Lower lobe of right lung (tissue), 2 donors: ENCODE data around the gene NOVA1. TPM values are rescaled to one million over a fixed set of nuclear protein-coding genes. Genes with fewer than 3 reads are reported as not detected.

Source experiments
- ATAC-seq, 2 donors: fragments of 200-7000 bp; cut with Tn5 transposase; one replicate each; pipeline ENCODE4 v1.9.1; 2020 to 2022; ENCODE audit warnings: mild to moderate bottlenecking in 2 of 2, moderate library complexity in 2 of 2
- DNase-seq: peaks from one replicate; pipeline ENCODE4 v3.0.0-alpha.2; 2020
- H3K27ac ChIP-seq: fragments of 200-600 bp; one replicate; pipeline ENCODE4 v1.8.0; 2022
- H3K27me3 ChIP-seq: fragments of 200-600 bp; one replicate; pipeline ENCODE4 v1.8.0; 2022; ENCODE audit warnings: low read depth
- H3K36me3 ChIP-seq: fragments of 200-600 bp; one replicate; pipeline ENCODE4 v1.8.0; 2022; ENCODE audit warnings: mild to moderate bottlenecking
- H3K4me1 ChIP-seq: fragments of 200-600 bp; one replicate; pipeline ENCODE4 v1.8.0; 2022
- H3K4me3 ChIP-seq: fragments of 200-600 bp; one replicate; pipeline ENCODE4 v1.8.0; 2022; ENCODE audit warnings: mild to moderate bottlenecking
- H3K9me3 ChIP-seq: fragments of 200-600 bp; one replicate; pipeline ENCODE4 v1.8.0; 2022
- intact Hi-C: fragments of 100-400 bp; cut with DNase I; formaldehyde crosslinking; loops from one replicate; pipeline ENCODE4 v1.11.0; 2022
- total RNA-seq: library from RNA; stranded (reverse); fragmentation: NEBNext Ultra II Directional; extraction: Animal tissue kit (Norgen Biotek cat#: 25700); gene quantifications from one replicate; pipeline ENCODE4 v1.2.1, GENCODE V29; 2021
- TF ChIP-seq, protein P1 (sequence below): fragments of 200-600 bp; IDR thresholded peaks from one replicate; pipeline ENCODE4 v1.8.0; 2022; ENCODE audit warnings: antibody characterized with exemption, mild to moderate bottlenecking
- donor health status: DM: no; HTN: yes; CAD: no; lungs with severe emphysema.

NOVA1 gene
- total RNA-seq, 1 donor from 2014 or later, result 3.4 TPM

DNA sequence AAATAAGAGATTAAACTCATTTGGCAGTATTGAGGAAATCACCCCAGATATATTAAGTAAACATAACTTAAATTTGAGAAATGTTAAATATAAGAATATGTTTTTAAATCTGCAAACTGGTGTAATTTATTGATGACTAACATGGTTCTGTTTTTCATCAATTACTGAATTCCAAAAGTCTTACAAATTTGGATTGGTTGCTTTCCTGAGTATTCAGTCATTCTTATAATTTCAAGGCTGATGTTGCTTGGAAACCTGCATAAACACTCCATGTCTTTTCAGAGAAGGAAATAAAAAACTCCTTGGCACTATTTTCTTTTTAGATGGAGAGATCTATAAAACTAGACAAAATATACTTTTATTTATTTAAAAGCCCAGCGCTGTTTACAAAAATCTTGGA lies 71.7 kb downstream of the NOVA1 start:
- no peaks in the 10 kb centered on the region for H3K36me3 ChIP-seq
- no peak for ATAC-seq
- no peaks in the 10 kb centered on the region for H3K9me3 ChIP-seq
- intact Hi-C loops, result no loop called here
- no peak overlapping the region for H3K4me3 ChIP-seq
- H3K27ac ChIP-seq, result no peak overlapping the region
- no peaks in the 10 kb centered on the region for H3K4me1 ChIP-seq
- H3K27me3 ChIP-seq, result no peaks in the 10 kb centered on the region
- TF ChIP-seq, protein P1, sequence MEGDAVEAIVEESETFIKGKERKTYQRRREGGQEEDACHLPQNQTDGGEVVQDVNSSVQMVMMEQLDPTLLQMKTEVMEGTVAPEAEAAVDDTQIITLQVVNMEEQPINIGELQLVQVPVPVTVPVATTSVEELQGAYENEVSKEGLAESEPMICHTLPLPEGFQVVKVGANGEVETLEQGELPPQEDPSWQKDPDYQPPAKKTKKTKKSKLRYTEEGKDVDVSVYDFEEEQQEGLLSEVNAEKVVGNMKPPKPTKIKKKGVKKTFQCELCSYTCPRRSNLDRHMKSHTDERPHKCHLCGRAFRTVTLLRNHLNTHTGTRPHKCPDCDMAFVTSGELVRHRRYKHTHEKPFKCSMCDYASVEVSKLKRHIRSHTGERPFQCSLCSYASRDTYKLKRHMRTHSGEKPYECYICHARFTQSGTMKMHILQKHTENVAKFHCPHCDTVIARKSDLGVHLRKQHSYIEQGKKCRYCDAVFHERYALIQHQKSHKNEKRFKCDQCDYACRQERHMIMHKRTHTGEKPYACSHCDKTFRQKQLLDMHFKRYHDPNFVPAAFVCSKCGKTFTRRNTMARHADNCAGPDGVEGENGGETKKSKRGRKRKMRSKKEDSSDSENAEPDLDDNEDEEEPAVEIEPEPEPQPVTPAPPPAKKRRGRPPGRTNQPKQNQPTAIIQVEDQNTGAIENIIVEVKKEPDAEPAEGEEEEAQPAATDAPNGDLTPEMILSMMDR, result no peak
- no peak for DNase-seq

DNA sequence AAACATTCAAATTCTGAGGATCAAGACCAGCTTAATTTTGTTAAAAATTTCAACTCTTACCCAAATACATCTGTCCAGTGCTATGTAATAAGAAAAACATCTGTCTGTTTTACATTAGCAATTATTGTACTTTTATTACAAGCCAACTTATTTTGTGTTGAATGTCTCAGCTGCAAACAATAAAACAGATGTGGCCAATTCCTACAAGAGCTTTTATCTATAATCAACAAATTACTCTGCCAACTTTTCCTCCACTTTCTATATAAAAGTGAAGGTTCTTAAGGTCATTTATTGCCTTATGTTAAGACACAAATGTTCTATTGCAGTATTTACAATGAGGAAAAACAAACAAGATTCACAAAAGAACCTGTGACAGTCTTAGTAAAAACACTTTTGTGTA lies 72.7 kb downstream of the NOVA1 start:
- TF ChIP-seq, protein P1, result no peak
- Histone ChIP-seq H3K27ac (no peak overlapping the region), H3K27me3 (no peaks in the 10 kb centered on the region), H3K36me3 (no peaks in the 10 kb centered on the region), H3K4me3 (no peak overlapping the region), H3K4me1 (no peaks in the 10 kb centered on the region), H3K9me3 (no peaks in the 10 kb centered on the region)
- no peak for DNase-seq
- intact Hi-C loops, result no loop called here
- ATAC-seq, result no peak

DNA sequence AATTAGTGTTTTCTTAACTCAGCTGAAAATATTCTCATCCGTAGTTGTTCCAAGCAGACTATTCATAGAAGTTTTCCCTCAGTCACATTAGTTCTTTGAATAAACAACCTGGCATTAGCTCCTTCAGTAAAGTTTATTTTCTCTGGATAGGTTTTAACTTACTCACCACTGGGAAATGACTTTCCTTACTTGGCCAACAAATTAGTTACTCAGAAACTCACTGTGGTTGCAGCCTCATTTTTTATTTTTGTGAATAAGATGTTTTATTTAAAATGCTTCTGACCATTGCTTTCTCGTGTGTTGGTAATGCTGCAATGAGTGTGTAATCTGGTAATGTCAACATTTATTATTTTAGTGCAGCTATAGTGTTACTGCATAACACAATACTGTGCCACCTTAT lies 74.9 kb downstream of the NOVA1 start:
- H3K36me3 ChIP-seq, result no peaks in the 10 kb centered on the region
- H3K9me3 ChIP-seq, result no peaks in the 10 kb centered on the region
- DNase-seq (no peak), ATAC-seq (no peak)
- TF ChIP-seq, protein P1, result no peak
- intact Hi-C loops, result no loop called here
- H3K27ac ChIP-seq, result no peak overlapping the region
- no peaks in the 10 kb centered on the region for H3K4me1 ChIP-seq
- H3K4me3 ChIP-seq, result no peak overlapping the region
- H3K27me3 ChIP-seq, result no peaks in the 10 kb centered on the region

DNA sequence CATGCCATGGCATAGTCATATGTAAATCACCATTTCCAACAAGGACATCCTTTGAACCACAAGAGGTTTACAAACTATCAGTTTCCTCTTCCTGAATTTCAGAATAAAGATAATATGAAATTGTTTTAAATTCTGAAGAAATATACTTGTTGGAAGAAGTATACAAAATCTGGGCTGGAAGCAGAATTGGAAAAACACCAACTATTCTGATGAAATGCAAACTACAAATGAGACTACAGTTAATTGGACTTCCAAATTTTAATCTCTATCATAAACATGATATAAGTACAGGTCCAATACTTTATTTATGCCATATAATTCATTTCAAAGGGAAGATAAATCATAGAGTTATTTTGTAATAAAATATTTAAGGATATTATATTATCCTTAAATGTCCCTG lies 80.1 kb downstream of the NOVA1 start:
- intact Hi-C loops, result no loop called here
- Histone ChIP-seq H3K4me1 (no peaks in the 10 kb centered on the region), H3K9me3 (no peaks in the 10 kb centered on the region), H3K4me3 (no peak overlapping the region), H3K27ac (no peak overlapping the region), H3K36me3 (no peaks in the 10 kb centered on the region), H3K27me3 (no peaks in the 10 kb centered on the region)
- ATAC-seq (no peak), DNase-seq (no peak)
- TF ChIP-seq, protein P1, result no peak

DNA sequence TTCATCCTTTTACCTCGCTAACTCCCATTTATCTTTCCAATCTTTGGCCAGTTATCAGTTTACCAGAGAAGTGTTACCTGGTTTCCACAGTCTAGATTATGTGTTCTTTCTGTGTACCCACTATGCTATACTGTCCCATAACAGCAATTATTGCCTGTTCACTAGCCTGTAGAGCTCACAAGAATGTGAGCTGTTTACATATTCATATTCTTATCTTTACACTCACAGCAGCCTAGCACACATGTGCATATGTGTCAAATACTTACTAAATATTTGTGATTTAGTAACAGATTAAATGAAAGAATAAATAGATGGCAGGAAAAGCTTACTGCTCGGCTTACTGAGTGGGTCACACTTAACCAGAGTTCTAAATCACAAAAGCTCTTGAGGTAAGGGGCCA lies 97.8 kb downstream of the NOVA1 start:
- intact Hi-C loops, result no loop called here
- DNase-seq, result no peak
- Histone ChIP-seq H3K27me3 (no peaks in the 10 kb centered on the region), H3K27ac (no peak overlapping the region), H3K4me1 (no peaks in the 10 kb centered on the region), H3K4me3 (no peak overlapping the region), H3K36me3 (no peaks in the 10 kb centered on the region), H3K9me3 (no peaks in the 10 kb centered on the region)
- TF ChIP-seq, protein P1, result no peak
- no peak for ATAC-seq

DNA sequence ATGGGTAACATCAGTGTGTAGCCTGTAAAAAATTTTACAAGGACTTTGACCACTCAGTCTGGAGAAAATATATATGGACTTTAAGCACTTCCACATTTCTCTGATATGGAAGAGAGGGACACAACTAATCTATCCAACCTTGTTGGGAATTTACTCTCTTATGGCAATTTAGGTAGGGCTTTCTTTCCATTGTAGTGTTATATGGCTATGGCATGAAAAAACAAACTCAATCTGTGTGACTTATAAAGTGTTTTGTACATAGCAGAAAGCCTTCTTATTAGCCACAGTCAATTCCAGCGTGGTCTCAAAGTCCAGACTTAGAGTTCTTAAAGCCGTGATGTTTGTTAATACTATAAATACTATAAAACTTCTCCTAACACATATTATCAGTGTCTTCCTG lies 98.3 kb downstream of the NOVA1 start:
- intact Hi-C loops, result no loop called here
- no peaks in the 10 kb centered on the region for H3K4me1 ChIP-seq
- H3K9me3 ChIP-seq, result no peaks in the 10 kb centered on the region
- H3K27me3 ChIP-seq, result no peaks in the 10 kb centered on the region
- ATAC-seq, result no peak
- DNase-seq, result no peak
- H3K27ac ChIP-seq, result no peak overlapping the region
- H3K4me3 ChIP-seq, result no peak overlapping the region
- TF ChIP-seq, protein P1, result no peak
- no peaks in the 10 kb centered on the region for H3K36me3 ChIP-seq
